NCI-H82 treated with DMSO at 0.1 percent for 48 hours (cell line): ENCODE measurements around the gene ABHD8.

Source experiments
- DNase-seq: peaks from one replicate; lab custom pipeline; 2025; ENCODE audit not compliant: unreplicated experiment; lab: John Stamatoyannopoulos, UW

Gene ABHD8

GRCh38 chr19:17243830-17244617 is 59.2 kb downstream of the ABHD8 start:
- DNase-seq, result no peak

- no peak for DNase-seq
Measured at GRCh38 chr19:17243211-17243829, 59.9 kb downstream of the ABHD8 start.

GRCh38 chr19:17242431-17243208 is 60.6 kb downstream of the ABHD8 start:
- DNase-seq, result no peak
